Effector memory CD8-positive, alpha-beta T cell (primary cell): ENCODE data around the gene ZNF554.
A peak's percentile ranks its signal among the peaks of the same experiment; 100 is the strongest.

Experiments used
- ATAC-seq: fragments of 150-1000 bp; cut with Tn5 transposase; replicated peaks from 2 replicates; pipeline ENCODE4 v1.10.0; 2021; ENCODE audit warnings: mild to moderate bottlenecking, moderate library complexity
- DNase-seq, 3 experiments: peaks; one replicate each; pipeline ENCODE4 v3.0.0; 2021
- H3K27ac Mint-ChIP-seq, 2 donors: one replicate each; pipeline ENCODE4 v1.8.0; 2022; ENCODE audit warnings: mild to moderate bottlenecking in 2 of 2, mixed read lengths in 2 of 2, moderate library complexity in 2 of 2
- H3K27me3 Mint-ChIP-seq, 2 donors: one replicate each; pipeline ENCODE4 v1.8.0; 2022; ENCODE audit warnings: mixed read lengths in 2 of 2
- H3K36me3 Mint-ChIP-seq: one replicate; pipeline ENCODE4 v1.8.0; 2022; ENCODE audit warnings: mild to moderate bottlenecking, moderate library complexity, mixed read lengths; ENCODE audit not compliant: insufficient read depth
- H3K4me1 Mint-ChIP-seq, 2 donors: one replicate each; pipeline ENCODE4 v1.8.0; 2022; ENCODE audit warnings: low read depth in 2 of 2, mixed read lengths in 2 of 2
- H3K4me3 Mint-ChIP-seq, 2 donors: one replicate each; pipeline ENCODE4 v1.8.0; 2022; ENCODE audit warnings: mild to moderate bottlenecking in 2 of 2, mixed read lengths in 2 of 2, moderate library complexity in 2 of 2
- H3K9me3 Mint-ChIP-seq, 2 donors: one replicate each; pipeline ENCODE4 v1.8.0; 2022; ENCODE audit warnings: mixed read lengths in 2 of 2
- total RNA-seq, 9 experiments: gene quantifications; one replicate each; lab custom pipeline; 2026; lab: John Stamatoyannopoulos, UW

ZNF554 gene
- 2.6 to 18.0 (median 5.4) reads per million in 9 experiments for total RNA-seq

DNA sequence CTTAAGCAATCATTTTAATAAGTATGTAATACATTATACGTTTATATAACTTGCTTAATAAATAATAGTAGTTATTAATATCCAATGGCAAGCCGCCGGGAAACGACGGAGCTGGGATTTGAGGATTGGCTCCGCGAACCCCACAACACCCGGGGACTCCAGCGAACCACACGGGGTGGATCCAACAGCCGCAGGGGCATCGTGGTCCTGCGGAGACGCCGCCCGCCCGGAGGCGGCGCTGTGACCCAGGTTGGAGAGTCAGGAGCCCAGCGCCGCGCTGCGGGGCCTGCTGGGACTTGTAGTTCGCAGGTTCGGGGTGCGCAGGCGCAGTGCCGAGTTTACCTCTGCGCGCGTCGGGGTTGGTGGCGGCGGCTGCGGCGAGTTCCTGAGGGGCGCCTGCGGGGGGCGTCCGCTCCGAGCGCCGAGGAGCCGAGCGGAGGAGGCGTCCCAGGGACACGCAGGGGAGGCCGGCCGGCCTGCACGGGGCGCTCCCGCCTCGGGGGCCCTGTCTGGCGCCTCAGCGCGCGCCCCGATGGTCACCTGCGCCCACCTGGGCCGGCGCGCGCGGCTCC, at the start of gene ZNF554:
Gene ZNF554, plus strand, starts transcription at position 329 of the 572 bp plus-strand sequence. Its CDS starts 204 bp downstream, at position 533.
- peaks cover 8% of the 10 kb centered on the region for H3K36me3 Mint-ChIP-seq
- H3K4me3 Mint-ChIP-seq: peak within 1 kb of the TSS; percentile 82 to 84
- H3K4me1 Mint-ChIP-seq: peaks cover 0 to 3% of the 10 kb centered on the region in 2 donors
- H3K9me3 Mint-ChIP-seq: no peaks in the 10 kb centered on the region
- peak within 1 kb of the TSS in 1 of 2 donors; percentile 68 for H3K27ac Mint-ChIP-seq
- DNase-seq: peak; percentile 97 to 98 (median 98)
- peak; percentile 97 for ATAC-seq
- no peaks in the 10 kb centered on the region for H3K27me3 Mint-ChIP-seq

- Mint-ChIP-seq H3K36me3 (peaks cover 15% of the 10 kb centered on the region), H3K4me3 (no peak overlapping the region), H3K4me1 (peaks cover 16% of the 10 kb centered on the region in 2 donors), H3K27ac (peak overlapping the region in 1 of 2 donors; percentile 46), H3K27me3 (no peaks in the 10 kb centered on the region), H3K9me3 (no peaks in the 10 kb centered on the region)
- DNase-seq: no peak
- ATAC-seq: no peak
Observed at GRCh38 chr19:2770055-2771013, 49.3 kb upstream of the ZNF554 start.

DNA sequence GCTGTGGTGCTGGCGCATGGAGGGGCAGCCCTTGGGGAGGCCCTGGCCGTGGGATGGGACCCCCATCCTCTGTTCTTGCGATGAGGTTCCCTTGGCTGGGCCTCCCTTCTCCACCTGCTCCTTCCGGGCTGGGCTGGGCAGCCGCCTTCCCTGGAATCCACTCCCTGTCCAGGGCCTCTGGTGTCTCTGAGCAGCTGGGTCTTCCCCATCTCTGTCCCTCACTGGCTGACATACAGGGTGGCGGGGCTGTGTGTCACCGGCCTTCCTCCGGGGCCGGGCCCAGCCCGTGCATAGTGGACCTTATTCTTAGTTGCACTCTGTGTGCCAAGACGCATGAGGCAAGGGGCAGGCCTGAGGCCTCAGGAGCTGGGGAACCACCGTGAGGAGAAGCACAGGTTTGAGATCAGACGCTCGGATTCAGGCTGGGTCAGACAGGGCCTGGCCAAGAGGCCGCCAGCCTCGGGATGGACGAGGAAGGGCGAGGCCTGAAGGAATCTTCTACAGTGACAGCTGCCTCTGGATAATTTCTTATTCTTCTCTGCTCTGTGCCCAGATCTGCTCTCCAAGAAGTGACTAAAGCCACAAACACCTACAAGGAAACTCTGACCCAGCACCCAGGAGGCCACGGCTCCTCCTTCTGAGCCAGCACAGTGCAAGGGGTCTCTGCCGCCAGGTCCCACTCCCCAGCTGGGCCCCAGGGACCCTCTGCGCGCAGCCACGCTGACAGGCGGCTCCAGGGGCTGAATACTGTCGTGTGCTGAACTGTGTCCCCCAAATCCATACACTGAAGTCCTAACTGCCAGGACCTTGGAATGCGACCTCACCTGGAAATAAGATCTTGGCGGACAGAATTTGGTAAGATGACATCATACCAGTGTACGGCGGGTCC, 47.6 kb upstream of the ZNF554 start:
- Mint-ChIP-seq H3K36me3 (peaks cover 4% of the 10 kb centered on the region), H3K4me1 (peaks cover 24 to 28% of the 10 kb centered on the region in 2 donors), H3K27me3 (no peaks in the 10 kb centered on the region), H3K9me3 (no peaks in the 10 kb centered on the region), H3K27ac (no peak overlapping the region), H3K4me3 (no peak overlapping the region)
- DNase-seq (no peak), ATAC-seq (no peak)

GRCh38 chr19:2774083-2774679, 45.5 kb upstream of the ZNF554 start:
- Mint-ChIP-seq H3K36me3 (peaks cover 2% of the 10 kb centered on the region), H3K27ac (no peak overlapping the region), H3K4me3 (no peak overlapping the region), H3K27me3 (no peaks in the 10 kb centered on the region), H3K4me1 (peaks cover 24 to 28% of the 10 kb centered on the region in 2 donors), H3K9me3 (no peaks in the 10 kb centered on the region)
- ATAC-seq (no peak), DNase-seq (no peak)

- ATAC-seq: no peak
- no peaks in the 10 kb centered on the region for H3K9me3 Mint-ChIP-seq
Observed at GRCh38 chr19:2774953-2775555, 44.6 kb upstream of the ZNF554 start.

GRCh38 chr19:2775556-2776430, 43.9 kb upstream of the ZNF554 start:
- Mint-ChIP-seq H3K4me1 (peaks cover 32 to 35% of the 10 kb centered on the region in 2 donors), H3K9me3 (no peaks in the 10 kb centered on the region), H3K27ac (peak overlapping the region; percentile 89 to 94), H3K4me3 (peak overlapping the region; percentile 74 to 79), H3K36me3 (peaks cover 3% of the 10 kb centered on the region), H3K27me3 (no peaks in the 10 kb centered on the region)
- peak; percentile 35 to 40 (median 37) for DNase-seq
- ATAC-seq: peak; percentile 82

More at GRCh38 chr19:2774953-2775555, 44.6 kb upstream of the ZNF554 start:
- Mint-ChIP-seq H3K4me3 (peak overlapping the region; percentile 74 to 79), H3K27ac (peak overlapping the region; percentile 89 to 94), H3K27me3 (no peaks in the 10 kb centered on the region), H3K4me1 (peaks cover 26 to 29% of the 10 kb centered on the region in 2 donors), H3K36me3 (peaks cover 3% of the 10 kb centered on the region)
- no peak for DNase-seq

DNA sequence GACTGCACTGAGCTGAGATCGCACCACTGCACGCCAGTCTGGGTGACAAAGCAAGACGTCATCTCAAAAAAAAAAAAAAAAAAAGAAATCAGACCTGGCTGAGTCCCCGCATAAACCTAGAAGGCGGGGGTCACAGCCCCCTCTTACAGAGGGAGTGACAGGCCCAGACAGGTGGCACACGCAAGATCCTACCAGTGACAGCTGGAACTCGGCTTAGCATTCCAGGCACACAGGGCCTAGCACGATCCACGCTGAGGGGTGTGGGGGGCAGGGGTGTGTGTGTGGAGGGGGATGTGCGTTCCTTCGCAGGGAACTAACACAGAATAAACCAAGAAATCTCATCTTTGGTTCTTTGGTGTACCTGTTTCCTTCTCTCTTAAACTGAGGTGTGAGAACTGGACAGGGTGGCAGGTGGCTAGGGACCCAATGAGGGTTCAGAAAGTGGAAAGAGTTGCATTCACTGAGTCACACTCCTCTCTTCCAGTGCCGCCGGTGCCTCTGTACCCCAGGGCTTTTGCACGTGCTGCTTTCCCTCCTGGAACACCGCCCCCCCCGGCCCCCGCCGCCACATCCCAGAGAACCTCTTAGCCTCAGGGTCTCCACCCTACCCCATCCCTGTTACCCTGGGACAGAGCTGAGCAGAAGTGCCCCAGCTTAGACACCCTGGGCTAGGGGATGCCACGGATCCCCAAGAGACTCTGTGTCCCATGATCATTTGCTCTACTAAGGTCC, 41.5 kb upstream of the ZNF554 start:
- Mint-ChIP-seq H3K27me3 (no peaks in the 10 kb centered on the region), H3K9me3 (no peaks in the 10 kb centered on the region), H3K27ac (peak overlapping the region in 1 of 2 donors; percentile 59), H3K4me3 (no peak overlapping the region), H3K4me1 (peaks cover 35 to 41% of the 10 kb centered on the region in 2 donors), H3K36me3 (peaks cover 3% of the 10 kb centered on the region)
- DNase-seq (no peak), ATAC-seq (no peak)

DNA sequence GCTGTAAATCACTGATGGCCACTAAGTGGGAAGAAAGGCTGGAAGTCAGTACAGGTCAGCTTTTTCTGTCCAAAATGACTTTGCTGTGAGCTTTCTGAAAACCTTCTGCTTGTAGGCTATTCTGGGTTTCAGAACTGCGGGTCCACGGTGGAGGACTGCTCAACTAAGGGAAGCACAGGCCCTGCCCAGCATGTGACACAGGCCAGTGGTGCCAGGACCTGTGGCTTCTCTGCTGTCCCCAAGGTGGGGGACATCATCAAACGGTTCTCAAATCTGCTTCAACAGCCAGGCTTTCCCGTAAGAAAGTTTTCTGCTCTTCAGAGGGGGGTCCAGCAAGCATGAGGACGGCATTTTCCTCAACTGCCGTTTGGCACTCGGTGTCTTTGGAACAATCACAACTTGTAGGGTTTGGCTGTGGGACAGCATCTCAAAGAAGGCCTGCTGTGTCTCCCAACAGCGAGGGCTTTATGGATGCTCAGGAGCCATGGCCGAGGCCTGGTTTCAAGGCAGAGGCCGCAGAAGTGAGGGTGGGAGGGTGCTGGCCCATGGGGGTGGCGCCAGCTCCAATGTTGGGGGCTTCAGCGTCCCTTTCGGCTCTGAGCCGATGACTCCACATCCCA, 40.4 kb upstream of the ZNF554 start:
- Mint-ChIP-seq H3K27ac (no peak overlapping the region), H3K4me3 (no peak overlapping the region), H3K27me3 (no peaks in the 10 kb centered on the region), H3K9me3 (no peaks in the 10 kb centered on the region), H3K36me3 (peaks cover 7% of the 10 kb centered on the region), H3K4me1 (peaks cover 41 to 44% of the 10 kb centered on the region in 2 donors)
- ATAC-seq: no peak
- DNase-seq: no peak

GRCh38 chr19:2780284-2780683, 39.4 kb upstream of the ZNF554 start:
- ATAC-seq: no peak
- no peaks in the 10 kb centered on the region for H3K9me3 Mint-ChIP-seq
- peaks cover 11% of the 10 kb centered on the region for H3K36me3 Mint-ChIP-seq

DNA sequence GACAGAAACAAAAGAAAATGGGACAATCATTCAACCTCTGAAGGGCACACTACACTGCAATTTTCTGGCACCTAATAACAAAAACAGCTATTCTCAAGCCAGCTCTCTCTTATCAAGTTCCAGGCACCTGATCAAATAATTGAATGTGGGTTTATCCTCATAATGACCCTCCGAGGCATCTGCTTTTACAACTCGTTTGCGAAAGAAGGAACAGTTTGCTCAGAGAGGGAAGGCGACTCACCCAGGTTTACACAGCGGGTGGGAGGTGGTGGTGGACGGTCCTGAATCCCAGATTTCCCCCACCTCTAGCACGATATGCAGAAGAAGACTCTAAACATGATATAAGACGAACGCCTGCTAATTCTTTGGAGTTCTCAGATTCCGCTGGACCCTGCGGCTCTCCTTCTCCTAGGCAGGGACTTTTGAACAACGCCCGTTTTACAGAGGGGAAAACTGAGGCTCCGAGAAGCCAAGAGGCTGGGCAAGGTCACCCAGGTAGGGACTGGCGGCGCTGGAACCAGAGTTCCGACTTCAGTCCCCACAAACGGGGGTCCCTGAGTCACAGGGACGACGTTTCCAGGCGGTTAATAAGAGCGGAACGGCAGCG, 37.2 kb upstream of the ZNF554 start:
- Mint-ChIP-seq H3K4me3 (peak overlapping the region; percentile 82 to 86), H3K4me1 (peaks cover 31 to 34% of the 10 kb centered on the region in 2 donors), H3K36me3 (peaks cover 11% of the 10 kb centered on the region), H3K9me3 (no peaks in the 10 kb centered on the region), H3K27ac (peak overlapping the region; percentile 85 to 88), H3K27me3 (no peaks in the 10 kb centered on the region)
- ATAC-seq: no peak
- peak in 1 of 3 experiments; percentile 8 for DNase-seq

More at GRCh38 chr19:2780284-2780683, 39.4 kb upstream of the ZNF554 start:
- Mint-ChIP-seq H3K4me3 (no peak overlapping the region), H3K4me1 (peaks cover 33 to 34% of the 10 kb centered on the region in 2 donors), H3K27me3 (no peaks in the 10 kb centered on the region), H3K27ac (peak overlapping the region; percentile 16 to 49)
- DNase-seq: no peak
